T-cell (primary cell): ENCODE results near the gene ZNF879. TPM values are rescaled to one million over a fixed set of nuclear protein-coding genes. Genes with fewer than 3 reads are reported as not detected.

Experiments
- ATAC-seq, 4 experiments: fragments of 200-7000 bp in 3 of 4; fragments of 150-1000 bp in 1 of 4; cut with Tn5 transposase; replicated peaks in 1 of 4; 1 replicate in 3 of 4; 2 replicates in 1 of 4; pipeline ENCODE4 v1.10.0; 2021; ENCODE audit warnings: moderate library complexity in 3 of 4, mild to moderate bottlenecking in 2 of 4, moderate number of reproducible peaks in 1 of 4
- CTCF ChIA-PET, 2 donors: fragments of 300-600 bp; sonication (Branson Sonifier 250); formaldehyde crosslinking; loops; one replicate each; lab custom pipeline; 2022; ENCODE audit warnings: antibody characterized with exemption in 2 of 2; lab: Charles Lee
- POLR2A ChIA-PET, 2 donors: fragments of 300-600 bp; sonication (Branson Sonifier 250); formaldehyde crosslinking; loops; one replicate each; lab custom pipeline; 2022; ENCODE audit warnings: antibody characterized with exemption in 2 of 2; lab: Charles Lee
- DNase-seq, 35 experiments: peaks; one replicate each; pipeline versions ENCODE4 v3.0.0 to v3.0.0-alpha.2; 2013 to 2023
- H3K27ac ChIP-seq: one replicate; pipeline ENCODE4 v1.5.1; 2013; ENCODE audit warnings: low read length
- H3K27me3 ChIP-seq, 2 experiments: replicated peaks in 1 of 2; 1 replicate in 1 of 2; 2 replicates in 1 of 2; pipeline versions ENCODE4 v1.6.1 to v1.7.0; 2013; ENCODE audit warnings: low read length in 1 of 2, mixed read lengths in 1 of 2; ENCODE audit not compliant: control insufficient read depth in 2 of 2, insufficient read depth in 2 of 2; ENCODE audit errors: extremely low read depth in 1 of 2
- H3K36me3 ChIP-seq, 2 donors: 1 replicate in 1 of 2; 2 replicates in 1 of 2; pipeline versions ENCODE4 v1.6.1 to v1.7.0; 2013; ENCODE audit warnings: low read length in 1 of 2; ENCODE audit not compliant: control insufficient read depth in 2 of 2, insufficient read depth in 1 of 2; ENCODE audit errors: extremely low read depth in 1 of 2
- H3K4me1 ChIP-seq, 2 experiments: 1 replicate in 1 of 2; 2 replicates in 1 of 2; pipeline versions ENCODE4 v1.6.1 to v1.7.0; 2013; ENCODE audit warnings: low read length in 2 of 2, mixed read lengths in 1 of 2; ENCODE audit not compliant: insufficient read depth in 2 of 2, control insufficient read depth in 1 of 2; ENCODE audit errors: extremely low read depth in 1 of 2
- H3K4me3 ChIP-seq, 2 donors: 1 replicate in 1 of 2; 2 replicates in 1 of 2; pipeline versions ENCODE4 v1.5.1 to v1.7.0; 2013; ENCODE audit warnings: mild to moderate bottlenecking in 2 of 2, low read length in 1 of 2, moderate library complexity in 1 of 2; ENCODE audit not compliant: control insufficient read depth in 1 of 2; ENCODE audit errors: extremely low read depth in 1 of 2
- H3K9me3 ChIP-seq: 2 replicates; pipeline ENCODE4 v1.7.0; 2013
- H3K27ac Mint-ChIP-seq, 2 donors: one replicate each; pipeline ENCODE4 v1.8.0; 2020 to 2021; ENCODE audit warnings: mild to moderate bottlenecking in 2 of 2, mixed read lengths in 2 of 2
- H3K27me3 Mint-ChIP-seq, 2 donors: one replicate each; pipeline ENCODE4 v1.8.0; 2021 to 2022; ENCODE audit warnings: mixed read lengths in 2 of 2
- H3K36me3 Mint-ChIP-seq: one replicate; pipeline ENCODE4 v1.8.0; 2021; ENCODE audit warnings: mixed read lengths
- H3K4me1 Mint-ChIP-seq, 3 donors: one replicate each; pipeline ENCODE4 v1.8.0; 2020 to 2022; ENCODE audit warnings: mixed read lengths in 3 of 3, mild to moderate bottlenecking in 1 of 3
- H3K4me3 Mint-ChIP-seq, 3 donors: one replicate each; pipeline ENCODE4 v1.8.0; 2020 to 2022; ENCODE audit warnings: mild to moderate bottlenecking in 3 of 3, mixed read lengths in 3 of 3, moderate library complexity in 3 of 3
- H3K9me3 Mint-ChIP-seq, 3 donors: one replicate each; pipeline ENCODE4 v1.8.0; 2020 to 2022; ENCODE audit warnings: mixed read lengths in 3 of 3
- WGBS: methylation state at CpG from one replicate; pipeline ENCODE4 v1.1.5; 2013; ENCODE audit warnings: missing lambda C conversion rate; ENCODE audit not compliant: insufficient coverage; 5-methylcytosine and 5-hydroxymethylcytosine counted together
- total RNA-seq, 35 experiments: library from RNA in 6 of 35; stranded (reverse) in 6 of 35; fragments of 120-200 nt in 1 of 35; gene quantifications; one replicate each; pipeline versions ENCODE4 v1.2.1 to v1.2.4 and lab custom pipeline; 2013 to 2026

The ZNF879 gene
- total RNA-seq, result 10 to 100 TPM in 3 of 5 donors, 1 to 10 TPM in 2; 6.5 to 15.2 (median 10.7) TPM
- total RNA-seq (2013), result 8.4 TPM
- 8.3 to 41.7 (median 12.3) reads per million in 29 experiments for total RNA-seq (lab: John Stamatoyannopoulos, UW)

DNA sequence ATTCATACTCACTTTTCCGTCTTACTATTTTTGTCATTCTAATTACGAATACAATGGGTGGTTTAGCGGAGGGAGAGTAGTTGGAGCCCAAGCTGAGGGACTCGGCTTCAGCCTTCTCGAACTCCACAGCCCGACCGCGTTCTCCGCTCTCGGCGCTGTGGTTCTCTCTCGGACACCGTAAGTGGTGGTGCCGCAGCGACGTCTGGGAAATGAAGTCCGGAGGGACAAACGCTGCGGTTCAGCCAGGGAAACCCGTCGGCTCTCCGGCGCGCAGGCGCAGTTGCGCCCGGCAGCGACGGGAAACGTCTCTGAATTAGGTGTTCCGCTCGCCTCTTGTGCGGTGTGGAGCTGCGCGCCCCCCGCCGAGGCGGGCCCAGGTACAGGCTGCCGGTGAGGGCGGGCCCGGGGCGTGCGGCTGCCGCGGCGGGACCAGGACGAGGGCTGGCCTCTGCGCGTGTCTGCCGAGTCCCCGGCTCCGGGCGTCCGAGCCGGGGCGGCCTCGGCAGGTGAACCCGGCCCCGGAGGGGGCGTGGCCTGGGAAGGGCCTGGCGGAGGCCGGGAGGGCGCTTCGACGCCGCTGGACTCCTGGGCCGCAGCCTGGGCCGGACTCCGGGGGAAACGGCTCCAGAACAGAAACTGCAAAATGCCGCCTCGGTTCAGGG is at the start of gene ZNF879:
TSS of gene ZNF879 (plus strand) at position 277 of the 662 bp plus-strand sequence. CDS start 1,201 bp downstream, outside the sequence.
- DNase-seq (peak; percentile 89 to 96 (median 92)), ATAC-seq (peak; percentile 93 to 97 (median 95))
- under 1% methylated on average over 71 of the region's 72 CpGs for WGBS
- H3K27me3 Mint-ChIP-seq, result no peaks in the 10 kb centered on the region
- Histone ChIP-seq H3K9me3 (peaks cover under 1% of the 10 kb centered on the region), H3K27me3 (peaks cover 0 to 3% of the 10 kb centered on the region in 2 experiments), H3K4me3 (peak within 1 kb of the TSS; percentile 61 to 76), H3K27ac (peak within 1 kb of the TSS; percentile 28), H3K36me3 (peaks cover 10 to 29% of the 10 kb centered on the region in 2 donors), H3K4me1 (peaks cover 2 to 17% of the 10 kb centered on the region in 2 experiments)
- peaks cover 28% of the 10 kb centered on the region for H3K36me3 Mint-ChIP-seq
- H3K9me3 Mint-ChIP-seq, result peaks cover 7 to 21% (median 16%) of the 10 kb centered on the region in 3 donors
- H3K27ac Mint-ChIP-seq, result peak within 1 kb of the TSS; percentile 84 to 90
- peak within 1 kb of the TSS; percentile 87 to 95 (median 92) for H3K4me3 Mint-ChIP-seq
- H3K4me1 Mint-ChIP-seq, result peaks cover 12 to 17% (median 13%) of the 10 kb centered on the region in 3 donors
- ChIA-PET POLR2A (no interaction called here), CTCF (interaction anchor here in 1 of 2 donors (1.2 kb wide), 1 partner anchor 293 kb away, joined by 4 read pairs; the partner anchor contains the start of gene ZNF354A)

DNA sequence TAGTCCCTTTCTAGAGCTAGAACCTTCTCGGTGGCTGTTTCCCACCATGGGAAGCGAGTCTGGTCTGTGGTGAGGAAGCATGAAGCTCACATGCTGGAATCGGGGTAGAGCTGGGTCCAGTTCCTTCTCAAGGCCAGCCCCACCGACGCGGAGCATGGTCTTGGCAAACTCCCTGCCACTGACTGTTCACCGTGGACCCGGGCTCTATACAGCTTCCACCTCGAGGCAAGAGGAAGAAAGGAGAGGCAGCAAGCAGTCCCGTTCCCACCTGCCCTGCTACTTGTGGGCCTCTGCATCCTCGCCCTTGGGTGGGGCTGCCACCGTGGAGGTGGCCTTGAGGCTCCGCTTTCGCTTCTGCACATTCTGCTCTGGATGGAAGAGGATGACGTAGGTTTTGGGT is 42.2 kb upstream of the ZNF879 start:
- no peak overlapping the region for H3K27ac Mint-ChIP-seq
- Histone ChIP-seq H3K27ac (no peak overlapping the region), H3K4me1 (no peaks in the 10 kb centered on the region), H3K9me3 (no peaks in the 10 kb centered on the region), H3K27me3 (peaks cover 0 to 6% of the 10 kb centered on the region in 2 experiments), H3K36me3 (no peaks in the 10 kb centered on the region), H3K4me3 (no peak overlapping the region)
- POLR2A ChIA-PET, result no interaction called here
- H3K36me3 Mint-ChIP-seq, result peaks cover 4% of the 10 kb centered on the region
- no peaks in the 10 kb centered on the region for H3K27me3 Mint-ChIP-seq
- DNase-seq (no peak), ATAC-seq (no peak)
- no peaks in the 10 kb centered on the region for H3K4me1 Mint-ChIP-seq
- WGBS, result 92% methylated on average over 8 of the region's 15 CpGs
- CTCF ChIA-PET, result interaction anchor here in 1 of 2 donors (0.6 kb wide), 1 partner anchor 31 kb away, joined by 3 read pairs; no protein-coding TSS in a partner anchor
- H3K9me3 Mint-ChIP-seq, result peaks cover 14 to 43% (median 21%) of the 10 kb centered on the region in 3 donors
- no peak overlapping the region for H3K4me3 Mint-ChIP-seq

DNA sequence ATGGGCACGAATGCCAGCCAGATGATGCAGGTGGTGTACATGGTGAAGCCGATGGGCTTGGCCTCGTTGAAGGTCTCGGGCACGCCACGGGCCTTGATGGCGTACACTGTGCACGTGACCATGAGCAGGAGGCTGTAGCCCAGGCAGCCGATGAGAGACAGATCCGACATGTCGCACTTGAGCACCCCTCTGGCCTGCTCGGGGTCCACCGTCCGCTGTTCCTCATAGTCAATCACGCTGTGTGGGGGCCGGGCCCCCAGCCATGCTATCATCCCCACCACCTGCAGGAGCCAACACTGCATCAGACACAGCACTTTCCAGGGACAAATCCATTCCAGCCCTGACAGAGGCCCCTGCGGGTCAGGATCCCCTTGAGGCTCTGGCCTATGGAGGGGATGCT is 40.7 kb upstream of the ZNF879 start:
- H3K36me3 Mint-ChIP-seq, result peaks cover 4% of the 10 kb centered on the region
- Histone ChIP-seq H3K9me3 (no peaks in the 10 kb centered on the region), H3K27ac (no peak overlapping the region), H3K4me1 (no peaks in the 10 kb centered on the region), H3K27me3 (peaks cover 0 to 6% of the 10 kb centered on the region in 2 experiments), H3K4me3 (no peak overlapping the region), H3K36me3 (no peaks in the 10 kb centered on the region)
- H3K4me1 Mint-ChIP-seq, result no peaks in the 10 kb centered on the region
- H3K27ac Mint-ChIP-seq, result no peak overlapping the region
- ChIA-PET CTCF (no interaction called here), POLR2A (no interaction called here)
- no peak for ATAC-seq
- 92% methylated on average over 15 of the region's 17 CpGs for WGBS
- H3K4me3 Mint-ChIP-seq, result no peak overlapping the region
- no peak for DNase-seq
- no peaks in the 10 kb centered on the region for H3K27me3 Mint-ChIP-seq
- peaks cover 8 to 38% (median 14%) of the 10 kb centered on the region in 3 donors for H3K9me3 Mint-ChIP-seq

GRCh38 chr5:178983728-178984127 is 39.9 kb upstream of the ZNF879 start:
- ChIA-PET POLR2A (no interaction called here), CTCF (no interaction called here)
- Mint-ChIP-seq H3K36me3 (peaks cover under 1% of the 10 kb centered on the region), H3K4me3 (no peak overlapping the region), H3K27me3 (no peaks in the 10 kb centered on the region), H3K4me1 (no peaks in the 10 kb centered on the region), H3K9me3 (peaks cover 10 to 33% (median 12%) of the 10 kb centered on the region in 3 donors), H3K27ac (no peak overlapping the region)
- peaks cover 0 to 8% of the 10 kb centered on the region in 2 experiments for H3K27me3 ChIP-seq
- 83% methylated on average over 8 of the region's 10 CpGs for WGBS
- H3K4me3 ChIP-seq, result no peak overlapping the region
- DNase-seq, result no peak
- H3K9me3 ChIP-seq, result no peaks in the 10 kb centered on the region
- ATAC-seq, result no peak
- H3K27ac ChIP-seq, result no peak overlapping the region
- H3K4me1 ChIP-seq, result no peaks in the 10 kb centered on the region
- H3K36me3 ChIP-seq, result no peaks in the 10 kb centered on the region

- no peaks in the 10 kb centered on the region for H3K9me3 ChIP-seq
- Mint-ChIP-seq H3K9me3 (peaks cover 7 to 32% (median 8%) of the 10 kb centered on the region in 3 donors), H3K36me3 (no peaks in the 10 kb centered on the region), H3K4me1 (no peaks in the 10 kb centered on the region), H3K27ac (no peak overlapping the region), H3K27me3 (no peaks in the 10 kb centered on the region), H3K4me3 (no peak overlapping the region)
- no peaks in the 10 kb centered on the region for H3K4me1 ChIP-seq
- 92% methylated on average over 37 of the region's 37 CpGs for WGBS
- H3K27me3 ChIP-seq, result peaks cover 0 to 8% of the 10 kb centered on the region in 2 experiments
- CTCF ChIA-PET, result no interaction called here
- DNase-seq (no peak), ATAC-seq (no peak)
- POLR2A ChIA-PET, result no interaction called here
- no peak overlapping the region for H3K27ac ChIP-seq
- H3K4me3 ChIP-seq, result no peak overlapping the region
- H3K36me3 ChIP-seq, result no peaks in the 10 kb centered on the region
Observed at GRCh38 chr5:178984145-178985072, 39.2 kb upstream of the ZNF879 start.

- Histone ChIP-seq H3K27me3 (peaks cover 0 to 15% of the 10 kb centered on the region in 2 experiments), H3K36me3 (no peaks in the 10 kb centered on the region), H3K4me1 (no peaks in the 10 kb centered on the region), H3K4me3 (no peak overlapping the region), H3K27ac (no peak overlapping the region), H3K9me3 (no peaks in the 10 kb centered on the region)
- POLR2A ChIA-PET, result no interaction called here
- no peak for DNase-seq
- Mint-ChIP-seq H3K4me1 (no peaks in the 10 kb centered on the region), H3K4me3 (no peak overlapping the region), H3K9me3 (peaks cover 4 to 24% (median 9%) of the 10 kb centered on the region in 3 donors), H3K27me3 (peaks cover 0 to 2% of the 10 kb centered on the region in 2 donors), H3K27ac (no peak overlapping the region), H3K36me3 (no peaks in the 10 kb centered on the region)
- ATAC-seq, result no peak
- WGBS, result 96% methylated on average over 42 of the region's 43 CpGs
- CTCF ChIA-PET, result no interaction called here
Observed at GRCh38 chr5:178986326-178986960, 37.2 kb upstream of the ZNF879 start.
